22Rv1 (cell line): ENCODE results near the gene NAALADL1.

Experiments
- ZFX ChIP-seq: fragments of 450-650 bp; IDR thresholded peaks from 2 replicates; pipeline ENCODE4 v1.6.1; 2017; ENCODE audit warnings: antibody characterized with exemption, borderline replicate concordance
- TF ChIP-seq, protein P1 (sequence below): fragments of 450-650 bp; IDR thresholded peaks from 2 replicates; pipeline ENCODE4 v1.5.1; 2017; ENCODE audit warnings: mild to moderate bottlenecking

DNA sequence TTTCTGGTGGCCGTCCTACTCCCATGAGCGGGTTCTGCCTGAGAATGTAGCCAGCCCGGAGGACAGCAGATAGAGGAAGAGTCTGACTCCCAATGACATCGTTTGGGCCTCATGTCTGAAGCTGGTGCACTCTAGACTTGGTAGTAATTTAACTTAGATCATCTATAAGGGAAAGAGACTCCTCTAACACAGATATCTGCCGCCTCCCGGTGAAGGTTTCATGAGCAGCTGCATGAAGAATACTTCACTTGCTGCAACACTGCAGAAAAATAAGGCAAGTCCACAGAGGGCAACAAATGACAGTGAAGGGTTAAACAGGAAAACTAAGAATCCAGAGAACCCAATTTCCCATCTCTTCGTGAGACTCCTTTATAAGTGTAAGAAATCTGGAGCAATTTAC is 50.3 kb downstream of the NAALADL1 start:
- TF ChIP-seq, protein P1, sequence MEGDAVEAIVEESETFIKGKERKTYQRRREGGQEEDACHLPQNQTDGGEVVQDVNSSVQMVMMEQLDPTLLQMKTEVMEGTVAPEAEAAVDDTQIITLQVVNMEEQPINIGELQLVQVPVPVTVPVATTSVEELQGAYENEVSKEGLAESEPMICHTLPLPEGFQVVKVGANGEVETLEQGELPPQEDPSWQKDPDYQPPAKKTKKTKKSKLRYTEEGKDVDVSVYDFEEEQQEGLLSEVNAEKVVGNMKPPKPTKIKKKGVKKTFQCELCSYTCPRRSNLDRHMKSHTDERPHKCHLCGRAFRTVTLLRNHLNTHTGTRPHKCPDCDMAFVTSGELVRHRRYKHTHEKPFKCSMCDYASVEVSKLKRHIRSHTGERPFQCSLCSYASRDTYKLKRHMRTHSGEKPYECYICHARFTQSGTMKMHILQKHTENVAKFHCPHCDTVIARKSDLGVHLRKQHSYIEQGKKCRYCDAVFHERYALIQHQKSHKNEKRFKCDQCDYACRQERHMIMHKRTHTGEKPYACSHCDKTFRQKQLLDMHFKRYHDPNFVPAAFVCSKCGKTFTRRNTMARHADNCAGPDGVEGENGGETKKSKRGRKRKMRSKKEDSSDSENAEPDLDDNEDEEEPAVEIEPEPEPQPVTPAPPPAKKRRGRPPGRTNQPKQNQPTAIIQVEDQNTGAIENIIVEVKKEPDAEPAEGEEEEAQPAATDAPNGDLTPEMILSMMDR, result no peak
- no peak for TF ChIP-seq ZFX
